NCI-H2227 (cell line): ENCODE data around the gene GPR89B.
"Not testable (repeated sequence)": the region's sequence is repeated elsewhere in the genome, so short reads cannot be mapped to it uniquely, and the experiment has no call there.

Experiments used
- DNase-seq: peaks from one replicate; lab custom pipeline; 2025; ENCODE audit not compliant: unreplicated experiment; lab: John Stamatoyannopoulos, UW

The GPR89B gene

DNA sequence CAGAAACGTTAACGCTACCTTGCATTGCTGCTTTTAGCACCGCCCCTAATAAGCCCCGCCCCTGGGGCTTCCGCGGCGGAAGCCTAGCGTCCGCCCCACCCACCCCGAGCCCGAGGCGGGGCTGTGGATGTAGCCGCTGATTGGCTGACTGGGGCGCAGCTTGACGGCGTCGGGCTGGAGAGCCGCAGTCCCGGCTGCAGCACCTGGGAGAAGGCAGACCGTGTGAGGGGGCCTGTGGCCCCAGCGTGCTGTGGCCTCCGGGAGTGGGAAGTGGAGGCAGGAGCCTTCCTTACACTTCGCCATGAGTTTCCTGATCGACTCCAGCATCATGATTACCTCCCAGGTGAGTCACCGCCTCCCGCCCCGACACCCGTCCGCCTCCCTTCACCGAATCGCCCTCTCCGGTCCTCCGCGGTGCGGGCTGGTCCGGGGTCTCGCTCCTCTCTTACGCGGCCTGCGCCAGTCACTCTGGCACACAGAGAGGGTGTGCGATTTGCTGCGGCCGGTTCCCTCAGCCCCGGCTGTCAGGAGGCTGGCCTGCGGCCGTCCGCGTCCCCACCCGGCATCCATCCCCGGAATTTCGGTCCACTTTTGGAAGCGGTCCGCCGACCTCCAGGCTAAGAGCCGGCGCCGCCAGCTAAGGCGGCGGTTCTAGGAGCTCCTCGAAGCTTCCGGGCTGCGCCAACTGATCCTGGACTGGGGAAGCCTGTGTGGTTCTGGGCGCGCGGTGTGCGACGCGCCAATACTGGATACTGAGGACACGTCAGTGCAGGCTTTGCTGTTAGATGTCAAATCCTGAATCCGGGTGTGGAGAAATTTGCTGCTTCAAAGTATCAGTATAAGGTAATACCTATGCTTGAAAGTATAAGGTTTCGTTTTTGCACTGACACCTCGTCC, at the start of gene GPR89B:
GPR89B (plus strand) TSS at position 185 of the 897 bp plus-strand sequence; CDS start at position 302, 117 bp downstream.
- DNase-seq = peak; percentile 92

- DNase-seq = no peak
Measured at GRCh38 chr1:147879911-147880310, 48.3 kb upstream of the GPR89B start.

DNA sequence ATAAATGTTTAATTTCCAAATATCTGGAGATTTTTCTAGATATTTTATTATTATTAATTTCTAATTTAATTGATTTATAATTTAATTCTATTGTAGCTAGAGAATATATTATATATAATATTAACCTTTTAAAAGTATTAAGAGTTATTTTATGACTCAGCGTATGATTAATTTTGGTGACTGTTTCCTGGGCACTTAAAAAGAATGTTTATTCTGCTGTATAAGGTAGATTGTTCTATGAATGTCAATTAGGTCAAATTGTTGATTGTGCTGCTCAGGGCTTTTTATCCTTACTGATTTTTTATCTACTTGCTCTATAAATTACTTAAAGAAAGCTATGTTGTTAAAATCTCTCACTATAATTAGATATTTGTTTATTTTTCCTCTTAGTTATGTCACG, 45.7 kb upstream of the GPR89B start:
- no peak for DNase-seq

GRCh38 chr1:147890177-147890790, 37.9 kb upstream of the GPR89B start:
- peak; percentile 81 for DNase-seq

DNA sequence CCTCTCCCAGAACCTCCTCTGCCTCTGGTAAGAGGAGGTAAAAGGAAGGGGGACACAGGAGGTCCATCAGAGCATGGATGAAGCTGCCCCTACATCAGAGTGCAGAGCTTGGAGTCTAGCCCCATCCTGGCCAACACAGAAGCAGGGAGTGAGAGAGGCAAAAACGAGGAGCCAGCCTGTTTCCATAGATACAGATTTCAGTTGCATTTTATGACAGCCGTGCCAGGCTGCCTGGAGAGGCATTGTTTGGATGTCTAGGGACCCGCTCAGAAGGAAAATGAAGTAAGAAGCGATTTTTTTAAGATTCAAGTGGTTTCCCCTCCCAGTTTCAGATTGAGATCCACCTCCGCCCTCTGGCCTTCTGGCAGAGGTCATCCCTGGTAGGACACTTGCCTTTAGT, 37.1 kb upstream of the GPR89B start:
- DNase-seq = peak; percentile 23

DNA sequence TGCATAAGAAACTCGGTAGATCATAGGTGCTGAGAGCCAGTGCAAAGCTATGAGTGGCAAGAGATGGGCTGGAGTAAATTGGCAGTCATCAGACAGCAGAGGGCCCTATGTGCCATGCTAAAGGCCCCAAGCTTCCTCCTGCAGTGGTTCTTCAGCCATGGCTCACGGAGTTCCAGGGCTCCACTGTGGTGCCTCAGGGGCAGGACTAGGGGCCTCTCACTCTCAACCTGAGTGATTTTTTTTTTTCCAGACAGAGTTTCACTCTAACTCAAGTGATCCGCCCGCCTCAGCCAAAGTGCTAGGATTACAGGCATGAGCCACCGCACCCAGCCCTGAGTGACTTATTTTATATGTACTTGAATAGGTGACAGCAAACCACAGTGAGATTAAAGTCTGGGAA, 36.0 kb upstream of the GPR89B start:
- no peak for DNase-seq

DNA sequence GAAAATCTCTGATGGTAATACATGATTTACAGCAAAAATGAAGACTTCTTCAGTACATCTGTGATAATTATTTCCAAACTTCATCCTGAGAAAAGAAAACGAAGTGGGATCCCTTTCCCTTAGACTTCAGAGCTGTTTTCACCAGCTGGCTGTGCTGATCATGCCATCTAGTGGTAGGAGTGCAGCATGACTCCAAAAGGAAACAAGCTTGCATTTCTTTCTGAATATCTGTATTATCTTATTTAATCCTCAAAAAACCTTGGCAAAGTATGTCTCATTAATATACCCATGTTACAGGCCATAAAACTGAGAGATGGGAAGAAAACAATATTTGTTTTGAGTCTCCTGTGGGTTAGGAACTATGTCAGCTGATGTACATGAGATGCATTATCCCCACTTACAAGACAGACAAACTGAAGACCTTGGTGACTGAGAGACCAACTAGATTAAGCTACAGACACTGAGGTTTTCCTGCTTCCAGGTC, 35.4 kb upstream of the GPR89B start:
- DNase-seq = peak; percentile 72

- no peak for DNase-seq
Measured at GRCh38 chr1:147895123-147895522, 33.1 kb upstream of the GPR89B start.

DNA sequence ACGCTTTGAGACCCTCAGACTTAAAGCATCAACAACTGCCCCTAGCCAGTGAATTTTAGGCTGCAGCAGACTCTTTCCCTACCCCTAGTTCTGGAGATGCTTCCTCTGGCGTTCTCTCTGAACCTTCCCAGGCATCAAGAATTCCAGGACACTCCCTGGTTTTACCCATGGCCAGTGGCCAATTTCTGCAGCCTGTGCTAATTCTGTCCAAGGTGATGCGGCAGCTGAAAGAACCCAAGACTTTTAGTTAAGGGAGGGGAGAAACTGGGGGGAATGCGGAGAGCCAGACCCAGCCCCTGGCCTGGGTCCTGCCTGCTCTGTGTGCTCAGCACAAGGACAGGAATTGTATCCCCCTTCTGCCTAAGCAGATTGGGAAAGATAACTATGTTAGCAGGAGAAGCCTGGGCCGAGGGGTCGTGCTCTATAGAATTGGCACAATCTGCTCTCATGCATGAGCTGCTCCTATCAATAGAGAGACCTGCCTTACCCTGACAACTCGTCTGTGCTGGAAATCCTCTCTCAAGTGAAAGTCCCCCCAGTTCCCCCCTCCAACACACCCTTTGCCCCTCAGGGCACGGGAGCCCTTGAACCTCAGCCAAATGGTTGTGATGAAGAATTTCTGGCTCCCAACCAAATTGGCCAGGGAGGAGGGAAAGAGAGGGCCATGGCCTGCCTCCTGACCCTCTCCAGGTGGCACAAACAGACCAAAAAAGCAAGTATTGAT, 31.0 kb upstream of the GPR89B start:
- no peak for DNase-seq

DNA sequence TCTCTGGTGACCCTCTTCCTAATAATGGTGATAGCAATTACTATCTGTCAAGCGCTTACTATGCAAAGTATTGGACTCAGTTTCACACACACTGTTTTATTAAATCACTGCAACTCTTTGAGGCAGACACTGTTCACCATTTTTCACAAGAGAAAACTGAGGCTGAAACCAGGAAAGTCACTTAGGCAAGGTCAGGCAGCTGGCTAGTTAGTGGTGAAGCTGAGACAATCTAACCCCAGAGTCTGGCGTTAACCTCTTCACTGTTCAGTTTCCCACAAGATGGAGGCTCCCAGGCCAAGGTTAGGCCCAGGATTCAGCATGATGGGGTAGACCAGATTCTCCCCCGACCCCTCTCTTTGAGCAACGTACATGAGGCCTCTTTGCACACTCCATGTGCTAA, 30.4 kb upstream of the GPR89B start:
- no peak for DNase-seq

- DNase-seq = no peak
Measured at GRCh38 chr1:147902253-147902845, 25.9 kb upstream of the GPR89B start, which contains the start of gene GJA8. Gene GJA8 (plus strand): TSS chr1:147902795. CDS start chr1:147907956, 5,161 bp downstream.

DNA sequence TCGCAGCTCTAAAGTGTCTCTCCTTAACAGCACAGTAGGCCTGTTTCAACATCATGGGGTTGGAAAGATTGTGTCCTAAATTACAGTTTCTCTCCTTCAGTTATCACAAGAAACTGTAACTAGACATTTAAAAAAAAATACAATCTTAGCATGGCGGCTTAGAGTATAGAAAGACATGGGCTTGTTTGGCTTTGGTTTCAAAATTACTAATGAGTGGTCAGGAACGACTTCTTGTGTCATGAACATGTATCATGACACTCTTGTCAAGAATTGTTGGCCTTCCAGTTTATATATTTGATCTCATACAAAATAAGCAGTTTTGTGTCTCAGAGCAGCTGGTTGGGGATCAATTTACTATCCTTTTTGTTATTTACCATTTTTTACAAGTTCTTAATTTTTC, 23.5 kb upstream of the GPR89B start:
- DNase-seq = no peak

GRCh38 chr1:147907786-147908509, 20.3 kb upstream of the GPR89B start:
- no peak for DNase-seq

- DNase-seq = no peak
Measured at GRCh38 chr1:147912553-147912952, 15.7 kb upstream of the GPR89B start.

GRCh38 chr1:147913362-147913942, 14.8 kb upstream of the GPR89B start:
- no peak for DNase-seq

DNA sequence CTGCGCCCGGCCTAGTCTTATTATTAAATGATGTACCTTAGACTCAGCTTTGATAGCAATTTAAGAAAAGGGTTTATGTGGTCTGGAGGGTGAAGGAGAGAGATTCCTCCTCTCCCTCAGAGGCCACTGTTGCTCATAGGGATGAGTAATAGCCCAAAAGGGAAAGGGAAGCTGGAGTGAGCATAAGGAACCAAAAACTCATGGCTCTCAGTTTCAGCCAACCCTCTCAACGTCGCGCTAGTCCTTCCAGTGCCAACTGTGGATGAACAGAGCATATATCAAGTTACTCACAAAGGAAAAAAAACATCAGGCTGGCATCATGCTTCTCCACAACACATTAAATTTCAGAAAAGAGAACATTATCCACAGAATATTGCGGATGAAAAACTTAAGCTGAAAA, 8.3 kb upstream of the GPR89B start:
- DNase-seq = no peak

GRCh38 chr1:147924813-147925212, 3.4 kb upstream of the GPR89B start:
- no peak for DNase-seq

DNA sequence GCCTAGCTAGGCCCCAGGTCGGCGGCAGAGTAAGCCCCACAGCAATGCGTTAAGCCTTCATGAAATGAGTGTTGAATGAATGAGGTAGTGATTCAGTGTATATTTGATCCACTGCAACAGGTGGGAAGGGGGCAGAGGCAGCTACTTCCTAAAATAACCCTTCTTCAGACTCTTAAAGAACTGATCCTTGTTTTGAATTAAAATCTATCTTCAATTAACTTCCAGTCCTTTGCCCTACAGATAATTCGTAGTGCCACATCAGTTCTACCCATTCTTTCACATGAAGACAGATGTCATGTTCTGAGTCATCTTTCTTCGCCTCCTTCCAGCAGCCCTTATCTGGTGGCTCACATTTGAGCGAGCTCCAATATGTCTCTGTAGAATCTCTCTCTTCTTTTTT, 1.0 kb upstream of the GPR89B start:
- DNase-seq = not testable (repeated sequence)

DNA sequence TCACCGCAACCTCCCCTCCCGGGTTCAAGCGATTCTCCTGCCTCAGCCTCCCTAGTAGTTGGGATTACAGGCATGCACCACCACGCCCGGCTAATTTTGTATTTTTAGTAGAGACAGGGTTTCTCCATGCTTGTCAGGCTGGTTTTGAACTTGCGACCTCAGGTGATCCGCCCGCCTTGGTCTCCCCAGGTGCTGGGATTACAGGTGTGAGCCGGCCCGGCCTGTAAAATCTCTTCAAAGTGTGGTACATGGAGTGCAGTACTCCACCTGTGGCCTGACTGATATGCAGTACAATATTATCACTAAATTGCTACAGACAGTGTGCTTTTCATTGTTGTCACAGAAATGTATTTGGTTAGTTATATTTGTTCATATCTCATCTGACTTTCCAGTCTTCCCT, 531 bp upstream of the GPR89B start:
- not testable (repeated sequence) for DNase-seq

DNA sequence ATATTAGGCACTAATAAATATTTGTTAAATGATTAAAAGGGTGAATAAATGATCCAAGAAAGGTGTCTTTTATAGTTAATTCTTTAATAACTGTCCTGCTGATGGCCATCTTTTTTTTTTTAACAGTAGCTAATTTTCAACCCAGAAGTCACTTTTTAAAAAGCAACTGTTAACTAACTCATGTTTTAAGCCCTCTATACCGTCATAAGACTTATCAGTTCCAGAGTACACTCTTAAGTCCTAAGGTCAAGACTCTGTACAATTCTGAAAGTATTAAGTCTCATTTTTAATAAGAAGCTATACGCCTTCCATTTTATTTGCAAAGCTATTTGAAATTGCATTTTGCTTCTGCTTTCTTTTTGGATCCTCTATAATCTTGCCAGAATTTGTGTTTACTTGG, 2.9 kb downstream of the GPR89B start:
- not testable (repeated sequence) for DNase-seq
